ENCODE results near the gene APC. TPM values are rescaled to one million over a fixed set of nuclear protein-coding genes. Genes with fewer than 3 reads are reported as not detected.
A peak's percentile ranks its signal among the peaks of the same experiment; 100 is the strongest.

Gene APC
- total and polyA plus RNA-seq, 10 of the 15 experiments (the other 5 are each of a cell fraction or from before 2014, with no cell fraction given), result 3.2 to 23.3 (median 13.8) TPM

GRCh38 chr5:112742424-112742823 lies 4.7 kb downstream of the APC start:
- 83% methylated on average over 3 of the region's 3 CpGs for WGBS (ENCODE audit: insufficient coverage, insufficient replicate concordance, low lambda C conversion rate, missing lambda C conversion rate)
- Histone ChIP-seq H3K9ac (ENCODE audit: control insufficient read depth, insufficient read depth, low read length) (no peak overlapping the region), H3K4me3 (no peak overlapping the region), H3K79me2 (ENCODE audit: control insufficient read depth, insufficient read depth, low read length) (peaks cover 13% of the 10 kb centered on the region), H3K36me3 (ENCODE audit: control insufficient read depth in 2 of 2, insufficient read depth in 2 of 2, low read length in 1 of 2) (no peaks in the 10 kb centered on the region), H3K9me3 (replicated peaks; ENCODE audit: control insufficient read depth, insufficient read depth, low read length) (no peaks in the 10 kb centered on the region; the same call in 2 of the 3 replicates), H4K20me1 (ENCODE audit: control insufficient read depth, insufficient read depth) (no peaks in the 10 kb centered on the region), H3K27me3 (replicated peaks in 1 of 2; ENCODE audit: control insufficient read depth in 2 of 2, insufficient read depth in 2 of 2, low read length in 1 of 2) (no peaks in the 10 kb centered on the region), H3K27ac (ENCODE audit: control insufficient read depth, insufficient read depth) (no peak overlapping the region), H3K4me1 (ENCODE audit: control insufficient read depth, insufficient read depth, low read length) (no peaks in the 10 kb centered on the region), H3K4me2 (ENCODE audit: control insufficient read depth, insufficient read depth) (no peak overlapping the region), H2AFZ (ENCODE audit: control insufficient read depth, low read depth, low read length) (no peak overlapping the region)
- DNase-seq (ENCODE audit: low read depth, low spot score) (no peak), ATAC-seq (peak; percentile 51), FAIRE-seq (no peak)
- BruUV-seq (replicated peaks), result no TSS peak
- ChIA-PET CTCF (interaction anchor here (0.9 kb wide), 1 partner anchor 15 kb away, joined by 7 read pairs; no protein-coding TSS in a partner anchor), RAD21 (ENCODE audit: unreplicated experiment) (no interaction called here), POLR2A (no interaction called here), SMC1A (ENCODE audit: uncharacterized antibody, unreplicated experiment) (interaction anchor here (1.0 to 2.3 kb wide), 5 partner anchors 10 to 41 kb away, joined by 3 to 6 read pairs (median 4); no protein-coding TSS in a partner anchor)
- intact Hi-C loops (cut with micrococcal nuclease; ENCODE audit: unreplicated experiment) (no loop called here), in situ Hi-C loops (cut with MboI) (no loop called here)
- TF ChIP-seq BRCA1 (IDR thresholded peaks at IDR 0.05; ENCODE audit: low read depth, low read length), result no peak
- TF ChIP-seq HCFC1 (IDR thresholded peaks at IDR 0.05; ENCODE audit: low read length), result no peak
- TF ChIP-seq, protein P1, sequence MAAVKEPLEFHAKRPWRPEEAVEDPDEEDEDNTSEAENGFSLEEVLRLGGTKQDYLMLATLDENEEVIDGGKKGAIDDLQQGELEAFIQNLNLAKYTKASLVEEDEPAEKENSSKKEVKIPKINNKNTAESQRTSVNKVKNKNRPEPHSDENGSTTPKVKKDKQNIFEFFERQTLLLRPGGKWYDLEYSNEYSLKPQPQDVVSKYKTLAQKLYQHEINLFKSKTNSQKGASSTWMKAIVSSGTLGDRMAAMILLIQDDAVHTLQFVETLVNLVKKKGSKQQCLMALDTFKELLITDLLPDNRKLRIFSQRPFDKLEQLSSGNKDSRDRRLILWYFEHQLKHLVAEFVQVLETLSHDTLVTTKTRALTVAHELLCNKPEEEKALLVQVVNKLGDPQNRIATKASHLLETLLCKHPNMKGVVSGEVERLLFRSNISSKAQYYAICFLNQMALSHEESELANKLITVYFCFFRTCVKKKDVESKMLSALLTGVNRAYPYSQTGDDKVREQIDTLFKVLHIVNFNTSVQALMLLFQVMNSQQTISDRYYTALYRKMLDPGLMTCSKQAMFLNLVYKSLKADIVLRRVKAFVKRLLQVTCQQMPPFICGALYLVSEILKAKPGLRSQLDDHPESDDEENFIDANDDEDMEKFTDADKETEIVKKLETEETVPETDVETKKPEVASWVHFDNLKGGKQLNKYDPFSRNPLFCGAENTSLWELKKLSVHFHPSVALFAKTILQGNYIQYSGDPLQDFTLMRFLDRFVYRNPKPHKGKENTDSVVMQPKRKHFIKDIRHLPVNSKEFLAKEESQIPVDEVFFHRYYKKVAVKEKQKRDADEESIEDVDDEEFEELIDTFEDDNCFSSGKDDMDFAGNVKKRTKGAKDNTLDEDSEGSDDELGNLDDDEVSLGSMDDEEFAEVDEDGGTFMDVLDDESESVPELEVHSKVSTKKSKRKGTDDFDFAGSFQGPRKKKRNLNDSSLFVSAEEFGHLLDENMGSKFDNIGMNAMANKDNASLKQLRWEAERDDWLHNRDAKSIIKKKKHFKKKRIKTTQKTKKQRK (IDR thresholded peaks at IDR 0.05; ENCODE audit: low read depth, low read length), result no peak
- 0 out of 2 replicates have a peak, but pooled peaks have one; percentile 18 for TF ChIP-seq YY1 (IDR thresholded peaks at IDR 0.05; ENCODE audit: low read depth, low read length)
- no peak for TF ChIP-seq FOXK2 (IDR thresholded peaks at IDR 0.05)

All from GM12878 (cell line).